SU-DHL-6 (cell line): ENCODE measurements around the gene CST5.

Source experiments
- EZH2phosphoT487 ChIP-seq: fragments of 200-600 bp; sonication (generic), shearing (Covaris generic); conservative IDR thresholded peaks from 2 replicates; pipeline ENCODE4 v1.6.1; 2018; ENCODE audit warnings: mild to moderate bottlenecking, antibody characterized with exemption, low read length, moderate library complexity, mixed read lengths
- TF ChIP-seq, protein P1 (sequence below): fragments of 200-600 bp; sonication (generic); IDR thresholded peaks from one replicate; pipeline ENCODE4 v1.5.1; 2017; ENCODE audit warnings: antibody characterized with exemption, mild to moderate bottlenecking, low read length, moderate library complexity; ENCODE audit not compliant: insufficient read depth, poor library complexity, severe bottlenecking

DNA sequence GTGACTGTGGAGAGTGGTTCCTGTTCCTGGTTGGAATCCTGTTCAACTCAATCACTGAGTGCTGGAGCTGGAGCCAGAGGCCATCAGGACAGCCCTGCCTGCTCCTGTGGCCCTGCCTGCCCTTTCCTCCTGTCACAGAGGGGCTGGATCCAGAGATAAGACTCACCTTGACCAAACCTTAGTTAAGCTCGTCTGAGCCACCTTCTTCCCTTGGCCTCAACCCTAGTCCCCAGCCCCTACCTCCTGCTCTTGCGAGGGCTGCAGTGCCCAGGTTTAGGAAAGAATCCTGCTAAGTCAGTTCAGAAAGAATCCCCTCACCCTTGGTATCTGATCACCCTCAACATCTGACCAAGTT is 47.0 kb upstream of the CST5 start:
- TF ChIP-seq, protein P1, sequence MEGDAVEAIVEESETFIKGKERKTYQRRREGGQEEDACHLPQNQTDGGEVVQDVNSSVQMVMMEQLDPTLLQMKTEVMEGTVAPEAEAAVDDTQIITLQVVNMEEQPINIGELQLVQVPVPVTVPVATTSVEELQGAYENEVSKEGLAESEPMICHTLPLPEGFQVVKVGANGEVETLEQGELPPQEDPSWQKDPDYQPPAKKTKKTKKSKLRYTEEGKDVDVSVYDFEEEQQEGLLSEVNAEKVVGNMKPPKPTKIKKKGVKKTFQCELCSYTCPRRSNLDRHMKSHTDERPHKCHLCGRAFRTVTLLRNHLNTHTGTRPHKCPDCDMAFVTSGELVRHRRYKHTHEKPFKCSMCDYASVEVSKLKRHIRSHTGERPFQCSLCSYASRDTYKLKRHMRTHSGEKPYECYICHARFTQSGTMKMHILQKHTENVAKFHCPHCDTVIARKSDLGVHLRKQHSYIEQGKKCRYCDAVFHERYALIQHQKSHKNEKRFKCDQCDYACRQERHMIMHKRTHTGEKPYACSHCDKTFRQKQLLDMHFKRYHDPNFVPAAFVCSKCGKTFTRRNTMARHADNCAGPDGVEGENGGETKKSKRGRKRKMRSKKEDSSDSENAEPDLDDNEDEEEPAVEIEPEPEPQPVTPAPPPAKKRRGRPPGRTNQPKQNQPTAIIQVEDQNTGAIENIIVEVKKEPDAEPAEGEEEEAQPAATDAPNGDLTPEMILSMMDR, result no peak
- TF ChIP-seq EZH2phosphoT487, result no peak
